COLO668 (cell line): ENCODE data around the gene C4B.

ENCODE experiments used
- DNase-seq: peaks from one replicate; lab custom pipeline; 2025; ENCODE audit not compliant: unreplicated experiment; lab: John Stamatoyannopoulos, UW

Gene C4B

GRCh38 chr6:32081168-32081990 lies 66.8 kb downstream of the C4B start:
- DNase-seq = no peak

GRCh38 chr6:32082478-32082877 lies 67.9 kb downstream of the C4B start:
- DNase-seq = no peak

GRCh38 chr6:32082935-32083334 lies 68.3 kb downstream of the C4B start:
- no peak for DNase-seq

- no peak for DNase-seq
Observed at GRCh38 chr6:32083812-32084768, 69.5 kb downstream of the C4B start.

- DNase-seq = no peak
Observed at GRCh38 chr6:32084780-32085179, 70.2 kb downstream of the C4B start.
